Activated CD8-positive, alpha-beta memory T cell treated with anti-CD3 and anti-CD28 coated beads for 4 hours (primary cell): ENCODE data around the gene S100A5.
"Not testable (repeated sequence)": the region's sequence is repeated elsewhere in the genome, so short reads cannot be mapped to it uniquely, and the experiment has no call there.

Source experiments
- DNase-seq, 2 donors: peaks; one replicate each; pipeline ENCODE4 v3.0.0-alpha.2; 2020; ENCODE audit warnings: low read depth in 2 of 2

S100A5 gene

GRCh38 chr1:153533689-153534201 lies 7.0 kb downstream of the S100A5 start:
- no peak for DNase-seq

GRCh38 chr1:153532769-153533599 lies 7.8 kb downstream of the S100A5 start:
- DNase-seq = peak in 1 of 2 donors; percentile 52

DNA sequence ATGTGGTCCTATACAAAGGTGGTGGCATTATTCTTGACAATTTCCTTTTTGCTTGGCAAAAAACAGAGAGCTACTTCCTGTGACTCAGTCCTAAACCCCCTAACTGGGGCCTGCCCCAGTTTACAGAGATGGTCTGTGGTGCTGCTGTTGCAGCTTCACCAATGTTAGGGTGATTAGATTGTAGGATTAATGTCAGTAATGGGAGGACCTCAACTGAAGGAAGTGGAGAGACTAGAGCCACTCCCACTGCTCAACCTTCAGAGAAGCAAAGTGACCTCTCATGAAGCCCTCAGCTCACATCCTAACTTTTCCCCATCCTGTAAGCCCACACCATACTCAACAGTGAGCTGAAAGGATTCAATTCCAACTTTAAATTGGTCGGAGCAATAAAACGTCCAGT lies 8.6 kb downstream of the S100A5 start:
- DNase-seq = no peak

DNA sequence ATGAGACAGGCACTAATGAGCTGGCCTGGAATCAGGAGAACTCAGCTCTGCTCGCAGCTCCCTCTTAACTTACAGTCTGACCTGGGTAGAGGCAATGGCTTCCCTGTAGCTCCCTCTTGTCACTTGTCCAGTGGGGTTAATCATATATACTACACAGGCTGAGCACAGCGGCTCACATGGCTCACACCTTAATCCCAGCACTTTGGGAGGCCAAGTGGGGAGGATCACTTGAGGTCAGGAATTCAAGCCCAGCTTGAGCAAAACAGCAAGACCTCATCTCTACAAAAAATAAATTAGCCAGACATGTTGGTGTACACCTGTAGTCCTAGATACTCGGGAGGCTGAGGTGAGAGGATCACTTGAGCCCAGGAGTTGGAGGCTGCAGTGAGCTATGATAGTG lies 9.1 kb downstream of the S100A5 start:
- no peak for DNase-seq

DNA sequence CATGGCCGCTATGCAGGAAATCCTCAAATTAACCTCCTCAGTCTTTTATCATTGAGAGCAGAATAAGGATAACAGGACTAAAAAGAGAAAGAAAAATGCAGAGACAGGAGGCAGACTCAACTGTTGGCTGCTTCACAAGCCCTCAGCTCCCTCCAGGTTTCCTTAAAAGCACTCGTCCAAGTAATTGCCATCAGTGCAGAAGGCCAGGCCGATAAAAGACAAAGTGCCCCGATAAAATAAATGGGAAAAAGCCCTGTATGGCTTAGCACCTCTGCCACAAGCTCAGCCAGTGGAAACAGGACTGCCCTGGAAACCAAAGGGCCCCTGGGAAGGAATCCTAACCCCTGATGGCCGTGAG lies 13.1 kb downstream of the S100A5 start:
- DNase-seq = no peak

GRCh38 chr1:153527023-153527682 lies 13.6 kb downstream of the S100A5 start:
- no peak for DNase-seq

DNA sequence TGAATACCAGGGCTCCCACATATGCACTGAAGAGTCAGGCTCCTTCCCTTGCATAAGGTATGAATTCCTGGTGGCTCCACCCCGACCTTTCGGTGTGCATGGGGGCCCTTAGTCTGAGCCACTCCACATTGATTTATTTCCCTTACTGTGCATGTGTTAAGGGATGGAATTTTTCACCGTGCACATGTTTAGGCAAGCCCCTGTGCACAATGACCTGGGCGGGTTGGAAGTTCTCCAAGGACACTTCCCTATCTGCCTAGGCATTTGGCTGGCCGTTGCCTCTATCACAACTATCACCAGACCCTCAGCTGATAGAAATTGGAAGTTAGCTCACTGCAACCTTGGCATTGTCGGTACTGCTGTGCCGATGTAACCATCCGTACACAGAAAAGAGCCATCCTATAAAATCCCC lies 14.6 kb downstream of the S100A5 start:
- no peak for DNase-seq

- DNase-seq = no peak
These were observed 15.5 kb downstream of the S100A5 start for GRCh38 chr1:153525088-153525728.

DNA sequence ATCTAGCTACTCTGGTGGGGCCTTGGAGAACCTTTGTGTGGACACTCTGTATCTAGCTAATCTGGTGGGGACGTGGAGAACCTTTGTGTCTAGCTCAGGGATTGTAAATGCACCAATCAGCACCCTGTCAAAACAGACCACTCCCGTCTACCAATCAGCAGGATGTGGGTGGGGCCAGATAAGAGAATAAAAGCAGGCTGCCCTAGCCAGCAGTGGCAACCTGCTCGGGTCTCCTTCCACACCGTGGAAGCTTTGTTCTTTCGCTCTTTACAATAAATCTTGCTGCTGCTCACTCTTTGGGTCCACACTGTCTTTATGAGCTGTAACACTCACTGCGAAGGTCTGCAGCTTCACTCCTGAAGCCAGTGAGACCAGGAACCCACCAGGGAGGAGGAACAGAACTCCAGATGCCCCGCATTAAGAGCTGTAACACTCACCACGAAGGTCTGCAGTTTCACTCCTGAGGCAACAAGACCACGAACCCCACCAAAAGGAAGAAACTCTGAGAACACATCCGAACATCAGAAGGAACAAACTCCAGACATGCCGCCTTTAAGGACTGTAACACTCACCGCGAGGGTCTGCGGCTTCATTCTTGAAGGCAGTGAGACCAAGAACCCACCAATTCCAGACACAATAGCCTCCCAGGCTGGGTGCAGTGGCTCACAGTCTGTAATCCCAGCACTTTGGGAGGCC lies 18.2 kb downstream of the S100A5 start:
- not testable (repeated sequence) for DNase-seq

DNA sequence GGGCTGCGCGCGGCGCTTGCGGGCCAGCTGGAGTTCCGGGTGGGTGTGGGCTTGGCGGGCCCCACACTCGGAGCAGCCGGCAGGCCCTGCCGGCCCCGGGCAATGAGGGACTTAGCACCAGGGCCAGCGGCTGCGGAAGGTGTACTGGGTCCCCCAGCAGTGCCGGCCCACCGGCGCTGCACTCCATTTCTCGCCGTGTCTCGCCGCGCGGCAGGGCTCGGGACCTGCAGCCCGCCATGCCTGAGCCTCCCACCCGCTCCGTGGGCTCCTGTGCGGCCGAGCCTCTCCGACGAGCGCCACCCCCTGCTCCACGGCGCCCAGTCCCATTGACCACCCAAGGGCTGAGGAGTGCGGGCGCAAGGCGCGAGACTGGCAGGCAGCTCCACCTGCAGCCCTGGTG lies 18.9 kb downstream of the S100A5 start:
- DNase-seq = not testable (repeated sequence)

GRCh38 chr1:153520818-153521476 lies 19.8 kb downstream of the S100A5 start:
- DNase-seq = no peak

DNA sequence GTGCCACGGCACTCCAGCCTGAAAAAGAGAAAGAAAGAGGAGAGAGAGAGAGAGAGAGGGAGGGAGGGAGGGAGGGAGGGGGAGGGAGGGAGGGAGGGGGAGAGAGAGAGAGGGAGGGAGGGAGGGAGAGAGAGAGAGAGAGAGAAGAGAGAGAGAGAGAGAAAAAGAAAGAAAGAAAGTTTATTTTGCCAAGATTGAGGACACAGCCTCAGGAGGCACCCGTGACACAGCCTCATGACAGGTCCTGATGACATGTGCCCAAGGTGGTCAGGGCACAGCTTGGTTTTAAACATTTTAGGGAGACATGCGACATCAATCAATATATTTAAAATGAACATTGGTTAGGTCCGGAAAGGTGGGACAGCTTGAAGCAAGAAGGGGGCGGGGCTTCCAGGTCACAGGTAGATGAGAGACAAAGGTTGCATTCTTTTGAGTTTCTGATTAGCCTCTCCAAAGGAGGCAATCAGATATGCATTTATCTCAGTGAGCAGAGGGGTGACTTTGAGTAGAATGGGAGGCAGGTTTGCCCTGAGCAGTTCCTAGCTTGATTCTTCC lies 20.5 kb downstream of the S100A5 start:
- not testable (repeated sequence) for DNase-seq

GRCh38 chr1:153519242-153519641 lies 21.5 kb downstream of the S100A5 start:
- DNase-seq = no peak

GRCh38 chr1:153515504-153516394 lies 25.0 kb downstream of the S100A5 start:
- no peak for DNase-seq

GRCh38 chr1:153513666-153514065 lies 27.1 kb downstream of the S100A5 start:
- no peak for DNase-seq

- DNase-seq = no peak
These were observed 27.7 kb downstream of the S100A5 start for GRCh38 chr1:153513023-153513422.

GRCh38 chr1:153510984-153511410 lies 29.7 kb downstream of the S100A5 start:
- peak; percentile 62 to 66 for DNase-seq

- DNase-seq = peak; percentile 25 to 35
These were observed 30.9 kb downstream of the S100A5 start for GRCh38 chr1:153509729-153510354.

- no peak for DNase-seq
These were observed 31.7 kb downstream of the S100A5 start for GRCh38 chr1:153509036-153509435.
